ENCODE data around the gene RBBP8NL.

The RBBP8NL gene

DNA sequence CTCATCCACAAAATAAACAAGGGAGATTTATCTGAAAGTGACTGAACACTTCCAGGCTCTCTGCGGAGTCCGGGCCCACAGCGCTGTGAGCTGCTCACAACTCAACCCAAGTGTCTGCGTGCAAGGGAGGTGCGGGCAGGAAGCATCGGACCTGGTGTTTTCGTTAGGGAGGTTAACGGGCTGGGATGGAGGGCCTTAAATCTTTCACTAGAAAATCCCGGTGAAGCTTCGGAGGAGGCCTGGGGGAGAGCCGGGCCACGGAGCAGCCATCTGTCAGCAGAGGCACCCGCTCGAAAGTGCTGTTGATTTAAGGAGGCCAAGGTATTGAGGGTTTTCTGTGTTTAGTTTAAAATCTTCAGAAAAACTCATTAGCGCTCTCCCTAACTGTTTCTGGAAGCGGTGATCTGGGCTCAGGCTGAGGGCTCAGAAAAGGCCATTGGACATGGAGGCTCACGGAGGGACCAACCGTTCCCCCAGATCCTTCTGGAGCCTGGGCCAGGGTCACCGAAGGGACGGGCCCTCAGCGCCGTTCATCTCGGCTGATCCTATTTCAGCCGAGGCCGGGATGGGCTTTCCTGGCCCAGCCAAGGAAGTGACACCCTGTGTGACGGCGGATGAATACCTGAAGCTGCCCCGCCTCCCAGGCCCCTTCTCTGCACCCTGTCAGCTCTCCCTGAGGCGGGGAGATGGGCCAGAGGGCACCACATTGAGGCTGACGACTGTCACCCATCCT is 27.7 kb upstream of the RBBP8NL start:
- no peaks in the 10 kb centered on the region for H3K36me3 ChIP-seq (replicated peaks; ENCODE audit: insufficient read depth, low read length)
- no peaks in the 10 kb centered on the region for H3K4me1 ChIP-seq (ENCODE audit: low read length)
- H3K27ac ChIP-seq (ENCODE audit: low read length) = no peak overlapping the region
- H4K20me1 ChIP-seq (ENCODE audit: insufficient read depth, low read length) = no peaks in the 10 kb centered on the region
- H3K4me3 ChIP-seq (ENCODE audit: low read length) = no peak overlapping the region
- no peaks in the 10 kb centered on the region for H3K9me3 ChIP-seq (replicated peaks; ENCODE audit: insufficient read depth, low read length)
- no peaks in the 10 kb centered on the region for H3K9me2 ChIP-seq (replicated peaks; ENCODE audit: insufficient read depth, low read length)
- H3K4me2 ChIP-seq (ENCODE audit: low read depth, low read length) = no peak overlapping the region
- H3K9ac ChIP-seq (ENCODE audit: low read length) = no peak overlapping the region
- no peak for TF ChIP-seq EZH2 (optimal IDR thresholded peaks at IDR 0.05; ENCODE audit: low read depth, low read length)
- TF ChIP-seq, protein P1, sequence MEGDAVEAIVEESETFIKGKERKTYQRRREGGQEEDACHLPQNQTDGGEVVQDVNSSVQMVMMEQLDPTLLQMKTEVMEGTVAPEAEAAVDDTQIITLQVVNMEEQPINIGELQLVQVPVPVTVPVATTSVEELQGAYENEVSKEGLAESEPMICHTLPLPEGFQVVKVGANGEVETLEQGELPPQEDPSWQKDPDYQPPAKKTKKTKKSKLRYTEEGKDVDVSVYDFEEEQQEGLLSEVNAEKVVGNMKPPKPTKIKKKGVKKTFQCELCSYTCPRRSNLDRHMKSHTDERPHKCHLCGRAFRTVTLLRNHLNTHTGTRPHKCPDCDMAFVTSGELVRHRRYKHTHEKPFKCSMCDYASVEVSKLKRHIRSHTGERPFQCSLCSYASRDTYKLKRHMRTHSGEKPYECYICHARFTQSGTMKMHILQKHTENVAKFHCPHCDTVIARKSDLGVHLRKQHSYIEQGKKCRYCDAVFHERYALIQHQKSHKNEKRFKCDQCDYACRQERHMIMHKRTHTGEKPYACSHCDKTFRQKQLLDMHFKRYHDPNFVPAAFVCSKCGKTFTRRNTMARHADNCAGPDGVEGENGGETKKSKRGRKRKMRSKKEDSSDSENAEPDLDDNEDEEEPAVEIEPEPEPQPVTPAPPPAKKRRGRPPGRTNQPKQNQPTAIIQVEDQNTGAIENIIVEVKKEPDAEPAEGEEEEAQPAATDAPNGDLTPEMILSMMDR (IDR thresholded peaks at IDR 0.05; ENCODE audit: low read length) = no peak
- no peak for TF ChIP-seq EZH2phosphoT487 (IDR thresholded peaks at IDR 0.05; ENCODE audit: low read length)
- peaks cover 97% of the 10 kb centered on the region for H3K27me3 ChIP-seq (replicated peaks; ENCODE audit: insufficient read depth, low read length)
- H2AFZ ChIP-seq (ENCODE audit: low read length) = no peak overlapping the region
- no peaks in the 10 kb centered on the region for H3K79me2 ChIP-seq (ENCODE audit: low read length)
- H3F3A ChIP-seq (ENCODE audit: insufficient read depth, low read length) = no peaks in the 10 kb centered on the region
- no peak for DNase-seq

GRCh38 chr20:62453186-62453808 is 26.0 kb upstream of the RBBP8NL start:
- Histone ChIP-seq H3K4me1 (ENCODE audit: low read length) (no peaks in the 10 kb centered on the region), H3K36me3 (replicated peaks; ENCODE audit: insufficient read depth, low read length) (no peaks in the 10 kb centered on the region), H3K4me2 (ENCODE audit: low read depth, low read length) (no peak overlapping the region), H3K27ac (ENCODE audit: low read length) (no peak overlapping the region), H3K9me2 (replicated peaks; ENCODE audit: insufficient read depth, low read length) (no peaks in the 10 kb centered on the region), H4K20me1 (ENCODE audit: insufficient read depth, low read length) (no peaks in the 10 kb centered on the region), H3K79me2 (ENCODE audit: low read length) (no peaks in the 10 kb centered on the region), H2AFZ (ENCODE audit: low read length) (no peak overlapping the region), H3K9me3 (replicated peaks; ENCODE audit: insufficient read depth, low read length) (no peaks in the 10 kb centered on the region), H3K9ac (ENCODE audit: low read length) (no peak overlapping the region), H3K4me3 (ENCODE audit: low read length) (no peak overlapping the region), H3K27me3 (replicated peaks; ENCODE audit: insufficient read depth, low read length) (peaks cover 97% of the 10 kb centered on the region), H3F3A (ENCODE audit: insufficient read depth, low read length) (no peaks in the 10 kb centered on the region)
- TF ChIP-seq, protein P1 (IDR thresholded peaks at IDR 0.05; ENCODE audit: low read length) = no peak
- TF ChIP-seq EZH2phosphoT487 (IDR thresholded peaks at IDR 0.05; ENCODE audit: low read length) = no peak
- no peak for TF ChIP-seq EZH2 (optimal IDR thresholded peaks at IDR 0.05; ENCODE audit: low read depth, low read length)
- DNase-seq = no peak

DNA sequence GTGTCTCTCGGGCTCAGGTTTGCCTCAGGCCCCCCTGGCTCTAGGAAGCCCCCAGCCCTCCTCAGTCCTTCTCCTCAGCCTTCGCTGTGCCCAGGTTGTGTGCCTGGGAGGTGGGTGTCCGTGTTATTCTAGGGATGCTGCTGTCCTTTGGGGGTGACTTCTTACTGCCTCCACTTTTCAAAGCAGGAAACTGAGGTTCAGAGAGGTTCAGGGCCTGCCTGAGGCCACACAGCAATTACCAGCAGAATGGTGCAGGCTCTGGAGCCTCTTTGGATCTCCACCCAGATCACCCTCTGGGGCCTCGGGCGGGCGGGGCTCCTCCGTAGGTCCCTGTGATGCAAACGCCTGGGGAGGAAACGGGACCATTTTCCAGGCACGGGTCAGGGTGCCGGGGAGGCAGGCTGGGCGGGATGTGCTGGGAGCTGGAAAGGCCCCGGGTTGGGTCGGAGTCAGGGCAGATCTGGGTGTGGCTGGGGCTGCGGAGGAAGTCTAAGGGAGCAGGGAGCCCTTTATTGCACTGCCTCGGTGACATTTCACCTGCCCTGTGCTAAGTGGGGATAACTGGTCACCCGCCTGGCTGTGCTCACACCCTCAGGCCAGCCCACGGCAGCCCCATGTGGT is 25.2 kb upstream of the RBBP8NL start:
- Histone ChIP-seq H3K9me3 (replicated peaks; ENCODE audit: insufficient read depth, low read length) (no peaks in the 10 kb centered on the region), H3K4me1 (ENCODE audit: low read length) (no peaks in the 10 kb centered on the region), H3K4me3 (ENCODE audit: low read length) (no peak overlapping the region), H3K4me2 (ENCODE audit: low read depth, low read length) (no peak overlapping the region), H3K79me2 (ENCODE audit: low read length) (no peaks in the 10 kb centered on the region), H3F3A (ENCODE audit: insufficient read depth, low read length) (no peaks in the 10 kb centered on the region), H2AFZ (ENCODE audit: low read length) (no peak overlapping the region), H3K9ac (ENCODE audit: low read length) (no peak overlapping the region), H3K27me3 (replicated peaks; ENCODE audit: insufficient read depth, low read length) (peaks cover 97% of the 10 kb centered on the region), H3K27ac (ENCODE audit: low read length) (no peak overlapping the region), H4K20me1 (ENCODE audit: insufficient read depth, low read length) (no peaks in the 10 kb centered on the region), H3K36me3 (replicated peaks; ENCODE audit: insufficient read depth, low read length) (no peaks in the 10 kb centered on the region), H3K9me2 (replicated peaks; ENCODE audit: insufficient read depth, low read length) (no peaks in the 10 kb centered on the region)
- TF ChIP-seq EZH2phosphoT487 (IDR thresholded peaks at IDR 0.05; ENCODE audit: low read length) (no peak), EZH2 (optimal IDR thresholded peaks at IDR 0.05; ENCODE audit: low read depth, low read length) (no peak)
- TF ChIP-seq, protein P1 (IDR thresholded peaks at IDR 0.05; ENCODE audit: low read length) = no peak
- no peak for DNase-seq
